C4-2B (cell line): Measurements from ENCODE around the gene KPNB1.

Experiments used
- ZFX ChIP-seq: fragments of 450-650 bp; IDR thresholded peaks from 2 replicates; pipeline ENCODE4 v1.6.1; 2017
- TF ChIP-seq, protein P1 (sequence below): fragments of 450-650 bp; conservative IDR thresholded peaks from 2 replicates; pipeline ENCODE4 v1.5.1; 2017; ENCODE audit warnings: mild to moderate bottlenecking

DNA sequence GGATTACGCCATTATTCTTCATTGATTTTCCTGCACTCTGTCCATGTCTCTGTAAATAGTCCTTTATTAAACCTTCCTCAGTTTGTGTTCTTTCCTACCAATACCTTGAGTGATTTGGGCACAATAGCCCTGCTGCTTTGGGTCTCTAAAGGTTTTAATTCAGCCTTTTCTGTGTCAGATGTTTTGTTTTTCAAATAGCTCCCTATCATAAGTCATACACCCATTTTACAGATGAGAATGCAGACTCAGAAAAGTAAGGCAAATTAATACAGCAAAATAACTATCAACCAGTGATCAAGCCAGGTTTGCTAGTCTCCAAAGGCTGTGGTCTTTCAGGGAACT is 25.0 kb upstream of the KPNB1 start:
- TF ChIP-seq, protein P1, sequence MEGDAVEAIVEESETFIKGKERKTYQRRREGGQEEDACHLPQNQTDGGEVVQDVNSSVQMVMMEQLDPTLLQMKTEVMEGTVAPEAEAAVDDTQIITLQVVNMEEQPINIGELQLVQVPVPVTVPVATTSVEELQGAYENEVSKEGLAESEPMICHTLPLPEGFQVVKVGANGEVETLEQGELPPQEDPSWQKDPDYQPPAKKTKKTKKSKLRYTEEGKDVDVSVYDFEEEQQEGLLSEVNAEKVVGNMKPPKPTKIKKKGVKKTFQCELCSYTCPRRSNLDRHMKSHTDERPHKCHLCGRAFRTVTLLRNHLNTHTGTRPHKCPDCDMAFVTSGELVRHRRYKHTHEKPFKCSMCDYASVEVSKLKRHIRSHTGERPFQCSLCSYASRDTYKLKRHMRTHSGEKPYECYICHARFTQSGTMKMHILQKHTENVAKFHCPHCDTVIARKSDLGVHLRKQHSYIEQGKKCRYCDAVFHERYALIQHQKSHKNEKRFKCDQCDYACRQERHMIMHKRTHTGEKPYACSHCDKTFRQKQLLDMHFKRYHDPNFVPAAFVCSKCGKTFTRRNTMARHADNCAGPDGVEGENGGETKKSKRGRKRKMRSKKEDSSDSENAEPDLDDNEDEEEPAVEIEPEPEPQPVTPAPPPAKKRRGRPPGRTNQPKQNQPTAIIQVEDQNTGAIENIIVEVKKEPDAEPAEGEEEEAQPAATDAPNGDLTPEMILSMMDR = no peak
- TF ChIP-seq ZFX = no peak
